ENCODE data around the gene CYP3A4.
"Not testable (repeated sequence)": the region's sequence is repeated elsewhere in the genome, so short reads cannot be mapped to it uniquely, and the experiment has no call there.

Gene CYP3A4

GRCh38 chr7:99755085-99755484 lies 28.9 kb downstream of the CYP3A4 start:
- no peak for DNase-seq (ENCODE audit: low read depth in 1 of 2, low spot score in 1 of 2)

- DNase-seq (ENCODE audit: low read depth in 1 of 2, low spot score in 1 of 2): no peak
Observed at GRCh38 chr7:99752356-99752755, 31.6 kb downstream of the CYP3A4 start.

GRCh38 chr7:99751322-99752052 lies 32.5 kb downstream of the CYP3A4 start:
- DNase-seq (ENCODE audit: low read depth in 1 of 2, low spot score in 1 of 2): not testable (repeated sequence)

- no peak for DNase-seq (ENCODE audit: low read depth in 1 of 2, low spot score in 1 of 2)
Observed at GRCh38 chr7:99748846-99749579, 35.0 kb downstream of the CYP3A4 start.

- DNase-seq (ENCODE audit: low read depth in 1 of 2, low spot score in 1 of 2): not testable (repeated sequence)
Observed at GRCh38 chr7:99746915-99747314, 37.1 kb downstream of the CYP3A4 start.

- not testable (repeated sequence) for DNase-seq (ENCODE audit: low read depth in 1 of 2, low spot score in 1 of 2)
Observed at GRCh38 chr7:99745395-99745794, 38.6 kb downstream of the CYP3A4 start.

GRCh38 chr7:99742737-99743394 lies 41.1 kb downstream of the CYP3A4 start:
- DNase-seq (ENCODE audit: low read depth in 1 of 2, low spot score in 1 of 2): no peak

GRCh38 chr7:99741441-99741795 lies 42.6 kb downstream of the CYP3A4 start:
- no peak for DNase-seq (ENCODE audit: low read depth in 1 of 2, low spot score in 1 of 2)

GRCh38 chr7:99740573-99741440 lies 43.2 kb downstream of the CYP3A4 start:
- no peak for DNase-seq (ENCODE audit: low read depth in 1 of 2, low spot score in 1 of 2)

GRCh38 chr7:99739699-99740572 lies 44.0 kb downstream of the CYP3A4 start:
- no peak for DNase-seq (ENCODE audit: low read depth in 1 of 2, low spot score in 1 of 2)

- no peak for DNase-seq (ENCODE audit: low read depth in 1 of 2, low spot score in 1 of 2)
Observed at GRCh38 chr7:99737726-99738125, 46.3 kb downstream of the CYP3A4 start.

- not testable (repeated sequence) for DNase-seq (ENCODE audit: low read depth in 1 of 2, low spot score in 1 of 2)
Observed at GRCh38 chr7:99736667-99737066, 47.3 kb downstream of the CYP3A4 start.

GRCh38 chr7:99734987-99735386 lies 49.0 kb downstream of the CYP3A4 start, which contains the start of gene CYP3A7:
TSS of gene CYP3A7 (minus strand) at chr7:99735196. CDS start at chr7:99735093, 103 bp downstream.
- DNase-seq (ENCODE audit: low read depth in 1 of 2, low spot score in 1 of 2): no peak

- no peak for DNase-seq (ENCODE audit: low read depth in 1 of 2, low spot score in 1 of 2)
Observed at GRCh38 chr7:99733448-99733847, 50.5 kb downstream of the CYP3A4 start.

GRCh38 chr7:99733003-99733402 lies 51.0 kb downstream of the CYP3A4 start:
- no peak for DNase-seq (ENCODE audit: low read depth in 1 of 2, low spot score in 1 of 2)

GRCh38 chr7:99731638-99732374 lies 52.2 kb downstream of the CYP3A4 start:
- no peak for DNase-seq (ENCODE audit: low read depth in 1 of 2, low spot score in 1 of 2)

- no peak for DNase-seq (ENCODE audit: low read depth in 1 of 2, low spot score in 1 of 2)
Observed at GRCh38 chr7:99730992-99731391, 53.0 kb downstream of the CYP3A4 start.

GRCh38 chr7:99730238-99730810 lies 53.7 kb downstream of the CYP3A4 start:
- no peak for DNase-seq (ENCODE audit: low read depth in 1 of 2, low spot score in 1 of 2)
